WTC11 (cell line): ENCODE measurements around the gene CTNS. TPM values are rescaled to one million over a fixed set of nuclear protein-coding genes. Genes with fewer than 3 reads are reported as not detected.

Experiments used
- ATAC-seq: fragments of 200-7000 bp; cut with Tn5 transposase; 2 replicates; pipeline ENCODE4 v1.10.0; 2021; ENCODE audit warnings: mild to moderate bottlenecking, moderate library complexity
- CTCF ChIA-PET: fragments of 300-600 bp; sonication (Branson Sonifier 250); formaldehyde crosslinking; loops from one replicate; lab custom pipeline; 2021; ENCODE audit warnings: antibody characterized with exemption; lab: Charles Lee
- POLR2A ChIA-PET: fragments of 350-600 bp; sonication (Branson Sonifier 250); formaldehyde crosslinking; loops from one replicate; lab custom pipeline; 2021; ENCODE audit warnings: antibody characterized with exemption; lab: Charles Lee
- DNase-seq: peaks from one replicate; pipeline ENCODE4 v3.0.0; 2021; ENCODE audit warnings: low spot score
- H3K27ac Mint-ChIP-seq: 2 replicates; pipeline ENCODE4 v1.8.0; 2021; ENCODE audit warnings: mixed read lengths
- H3K27me3 Mint-ChIP-seq: 2 replicates; pipeline ENCODE4 v1.8.0; 2021; ENCODE audit warnings: low read depth, mild to moderate bottlenecking, moderate library complexity, mixed read lengths
- H3K36me3 Mint-ChIP-seq: 2 replicates; pipeline ENCODE4 v1.8.0; 2021; ENCODE audit warnings: mixed read lengths
- H3K4me1 Mint-ChIP-seq: 2 replicates; pipeline ENCODE4 v1.8.0; 2022; ENCODE audit warnings: mixed read lengths
- H3K4me3 Mint-ChIP-seq: 2 replicates; pipeline ENCODE4 v1.8.0; 2021; ENCODE audit warnings: mild to moderate bottlenecking, moderate library complexity, mixed read lengths
- H3K9me3 Mint-ChIP-seq: 2 replicates; pipeline ENCODE4 v1.8.0; 2021; ENCODE audit warnings: mixed read lengths
- ATF6 ChIP-seq: sonication (generic); formaldehyde crosslinking; IDR thresholded peaks from 2 replicates; pipeline ENCODE4 v1.8.1; 2023; ENCODE audit warnings: mild to moderate bottlenecking, missing genetic modification reagents
- E2F1 ChIP-seq: sonication (generic); formaldehyde crosslinking; IDR thresholded peaks from 2 replicates; pipeline ENCODE4 v1.8.0; 2022; ENCODE audit warnings: mild to moderate bottlenecking, missing genetic modification reagents
- E2F5 ChIP-seq: sonication (generic); formaldehyde crosslinking; IDR thresholded peaks from 2 replicates; pipeline ENCODE4 v1.8.1; 2022; ENCODE audit warnings: mild to moderate bottlenecking, moderate library complexity, missing genetic modification reagents
- EMX1 ChIP-seq: fragments of 250-450 bp; sonication (Bioruptor Pico); IDR thresholded peaks from 2 replicates; pipeline ENCODE4 v1.8.0; 2021; ENCODE audit warnings: mild to moderate bottlenecking
- FOXP1 ChIP-seq: sonication (generic); formaldehyde crosslinking; IDR thresholded peaks from 2 replicates; pipeline ENCODE4 v1.8.0; 2022; ENCODE audit warnings: missing genetic modification reagents, mild to moderate bottlenecking, moderate library complexity, borderline replicate concordance
- GABPB1 ChIP-seq: sonication (generic); formaldehyde crosslinking; IDR thresholded peaks from 2 replicates; pipeline ENCODE4 v1.8.1; 2023; ENCODE audit warnings: mild to moderate bottlenecking, missing genetic modification reagents
- HMGA2 ChIP-seq: fragments of 250-450 bp; sonication (Bioruptor Pico); IDR thresholded peaks from 2 replicates; pipeline ENCODE4 v1.4.0; 2021; ENCODE audit warnings: mild to moderate bottlenecking, moderate library complexity
- KAT7 ChIP-seq: sonication (generic); formaldehyde crosslinking; IDR thresholded peaks from 2 replicates; pipeline ENCODE4 v1.8.1; 2023; ENCODE audit warnings: missing genetic modification reagents, mild to moderate bottlenecking, borderline replicate concordance
- MYBL2 ChIP-seq: sonication (generic); formaldehyde crosslinking; IDR thresholded peaks from 2 replicates; pipeline ENCODE4 v1.8.1; 2023; ENCODE audit warnings: mild to moderate bottlenecking, moderate library complexity, missing genetic modification reagents
- PRRX2 ChIP-seq: fragments of 250-450 bp; sonication (Bioruptor Pico); IDR thresholded peaks from 2 replicates; pipeline ENCODE4 v1.8.0; 2021; ENCODE audit warnings: mild to moderate bottlenecking
- STAT6 ChIP-seq: sonication (generic); formaldehyde crosslinking; conservative IDR thresholded peaks from 2 replicates; pipeline ENCODE4 v1.8.1; 2023; ENCODE audit warnings: mild to moderate bottlenecking, low read depth, missing genetic modification reagents, moderate library complexity
- TCF7 ChIP-seq: sonication (generic); formaldehyde crosslinking; IDR thresholded peaks from 2 replicates; pipeline ENCODE4 v1.8.0; 2022; ENCODE audit warnings: mild to moderate bottlenecking, low read depth, missing genetic modification reagents, moderate library complexity
- TEAD1 ChIP-seq: sonication (generic); formaldehyde crosslinking; IDR thresholded peaks from 2 replicates; pipeline ENCODE4 v1.8.0; 2022; ENCODE audit warnings: mild to moderate bottlenecking, missing genetic modification reagents
- USF1 ChIP-seq: sonication (generic); formaldehyde crosslinking; IDR thresholded peaks from 2 replicates; pipeline ENCODE4 v1.8.0; 2022; ENCODE audit warnings: mild to moderate bottlenecking, missing genetic modification reagents
- ZNF317 ChIP-seq: sonication (generic); formaldehyde crosslinking; IDR thresholded peaks from 2 replicates; pipeline ENCODE4 v1.8.1; 2023; ENCODE audit warnings: low read depth, mild to moderate bottlenecking, moderate library complexity, missing genetic modification reagents, borderline replicate concordance
- total RNA-seq: library from RNA; stranded (reverse); gene quantifications from 3 replicates; pipeline ENCODE4 v1.2.3, GENCODE V29; 2021
- TF ChIP-seq, protein P1 (sequence below): sonication (generic); formaldehyde crosslinking; IDR thresholded peaks from 2 replicates; pipeline ENCODE4 v1.8.0; 2022; ENCODE audit warnings: mild to moderate bottlenecking, missing genetic modification reagents
- TF ChIP-seq, protein P2 (sequence below): sonication (generic); formaldehyde crosslinking; IDR thresholded peaks from 2 replicates; pipeline ENCODE4 v1.8.0; 2022; ENCODE audit warnings: missing genetic modification reagents

Gene CTNS
- total RNA-seq, 1 experiment from 2014 or later, result 10.7 TPM

GRCh38 chr17:3641717-3642486 lies 5.3 kb downstream of the CTNS start:
- CTCF ChIA-PET, result interaction anchor here (0.7 to 1.0 kb wide), 2 partner anchors 40 to 204 kb away, joined by 3 read pairs; partner anchors contain the start of gene NCBP3
- H3K36me3 Mint-ChIP-seq, result peaks cover 3% of the 10 kb centered on the region; the same call in 1 of the 2 replicates
- H3K9me3 Mint-ChIP-seq, result no peaks in the 10 kb centered on the region
- no peak for ATAC-seq
- no peak overlapping the region for H3K27ac Mint-ChIP-seq
- POLR2A ChIA-PET, result no interaction called here
- no peaks in the 10 kb centered on the region for H3K27me3 Mint-ChIP-seq
- TF ChIP-seq E2F5 (CRISPR knock-in tag) (no peak), USF1 (CRISPR knock-in tag) (0 out of 2 replicates have a peak, but pooled peaks have one; percentile 15), FOXP1 (CRISPR knock-in tag) (no peak)
- TF ChIP-seq, all 79 proteins: peak for 1
- no peak overlapping the region for H3K4me3 Mint-ChIP-seq
- DNase-seq, result no peak
- peaks cover 23% of the 10 kb centered on the region for H3K4me1 Mint-ChIP-seq

DNA sequence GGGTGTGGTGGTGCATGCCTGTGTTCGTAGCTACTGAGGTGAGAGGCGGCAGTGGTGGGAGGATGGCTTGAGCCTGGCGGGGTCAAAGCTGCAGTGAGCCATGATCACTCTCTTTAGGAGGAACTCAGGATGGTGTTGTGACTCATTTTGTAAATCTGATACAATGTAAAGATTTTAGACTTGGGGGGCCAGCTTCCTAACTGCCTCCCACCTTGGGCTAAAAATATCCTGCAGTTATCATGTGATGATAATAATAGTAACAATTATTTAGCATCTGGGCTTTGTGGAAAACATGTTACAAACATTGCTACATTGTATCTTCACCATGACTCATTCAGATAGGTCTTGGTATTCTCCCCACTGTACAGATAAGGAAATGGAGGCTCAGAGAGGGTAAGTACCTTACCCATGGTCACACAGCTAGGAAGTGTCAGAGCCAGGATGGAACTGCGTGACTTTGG lies 7.4 kb downstream of the CTNS start:
- Mint-ChIP-seq H3K36me3 (peaks cover 7% of the 10 kb centered on the region; the same call in 1 of the 2 replicates), H3K9me3 (no peaks in the 10 kb centered on the region), H3K4me3 (no peak overlapping the region), H3K4me1 (peaks cover 14% of the 10 kb centered on the region), H3K27ac (peak overlapping the region; percentile 71; the same call in 1 of the 2 replicates), H3K27me3 (no peaks in the 10 kb centered on the region)
- ChIA-PET CTCF (interaction anchor here (1.3 kb wide), 1 partner anchor 39 kb away, joined by 4 read pairs; no protein-coding TSS in a partner anchor), POLR2A (no interaction called here)
- DNase-seq, result no peak
- ATAC-seq, result no peak
- no peak for TF ChIP-seq KAT7
- TF ChIP-seq E2F1 (CRISPR knock-in tag), result no peak

- no peaks in the 10 kb centered on the region for H3K27me3 Mint-ChIP-seq
- no peak for ATAC-seq
- peaks cover 8% of the 10 kb centered on the region for H3K4me1 Mint-ChIP-seq
- POLR2A ChIA-PET, result no interaction called here
- DNase-seq, result no peak
- no peak overlapping the region; the same call in 1 of the 2 replicates for H3K27ac Mint-ChIP-seq
- CTCF ChIA-PET, result interaction anchor here (0.7 to 1.3 kb wide), 3 partner anchors 12 to 43 kb away, joined by 3 to 4 read pairs (median 3); no protein-coding TSS in a partner anchor
- H3K9me3 Mint-ChIP-seq, result no peaks in the 10 kb centered on the region
- no peak overlapping the region for H3K4me3 Mint-ChIP-seq
- H3K36me3 Mint-ChIP-seq, result peaks cover 7% of the 10 kb centered on the region; the same call in 1 of the 2 replicates
- TF ChIP-seq PRRX2 (CRISPR knock-in tag) (no peak), MYBL2 (CRISPR knock-in tag) (no peak), TEAD1 (CRISPR knock-in tag) (no peak), ATF6 (CRISPR knock-in tag) (no peak), STAT6 (no peak), EMX1 (no peak), HMGA2 (CRISPR knock-in tag) (no peak), TCF7 (no peak), ZNF317 (CRISPR knock-in tag) (no peak), GABPB1 (CRISPR knock-in tag) (no peak)
- TF ChIP-seq, protein P1, sequence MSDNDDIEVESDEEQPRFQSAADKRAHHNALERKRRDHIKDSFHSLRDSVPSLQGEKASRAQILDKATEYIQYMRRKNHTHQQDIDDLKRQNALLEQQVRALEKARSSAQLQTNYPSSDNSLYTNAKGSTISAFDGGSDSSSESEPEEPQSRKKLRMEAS, result no peak
- TF ChIP-seq, protein P2, sequence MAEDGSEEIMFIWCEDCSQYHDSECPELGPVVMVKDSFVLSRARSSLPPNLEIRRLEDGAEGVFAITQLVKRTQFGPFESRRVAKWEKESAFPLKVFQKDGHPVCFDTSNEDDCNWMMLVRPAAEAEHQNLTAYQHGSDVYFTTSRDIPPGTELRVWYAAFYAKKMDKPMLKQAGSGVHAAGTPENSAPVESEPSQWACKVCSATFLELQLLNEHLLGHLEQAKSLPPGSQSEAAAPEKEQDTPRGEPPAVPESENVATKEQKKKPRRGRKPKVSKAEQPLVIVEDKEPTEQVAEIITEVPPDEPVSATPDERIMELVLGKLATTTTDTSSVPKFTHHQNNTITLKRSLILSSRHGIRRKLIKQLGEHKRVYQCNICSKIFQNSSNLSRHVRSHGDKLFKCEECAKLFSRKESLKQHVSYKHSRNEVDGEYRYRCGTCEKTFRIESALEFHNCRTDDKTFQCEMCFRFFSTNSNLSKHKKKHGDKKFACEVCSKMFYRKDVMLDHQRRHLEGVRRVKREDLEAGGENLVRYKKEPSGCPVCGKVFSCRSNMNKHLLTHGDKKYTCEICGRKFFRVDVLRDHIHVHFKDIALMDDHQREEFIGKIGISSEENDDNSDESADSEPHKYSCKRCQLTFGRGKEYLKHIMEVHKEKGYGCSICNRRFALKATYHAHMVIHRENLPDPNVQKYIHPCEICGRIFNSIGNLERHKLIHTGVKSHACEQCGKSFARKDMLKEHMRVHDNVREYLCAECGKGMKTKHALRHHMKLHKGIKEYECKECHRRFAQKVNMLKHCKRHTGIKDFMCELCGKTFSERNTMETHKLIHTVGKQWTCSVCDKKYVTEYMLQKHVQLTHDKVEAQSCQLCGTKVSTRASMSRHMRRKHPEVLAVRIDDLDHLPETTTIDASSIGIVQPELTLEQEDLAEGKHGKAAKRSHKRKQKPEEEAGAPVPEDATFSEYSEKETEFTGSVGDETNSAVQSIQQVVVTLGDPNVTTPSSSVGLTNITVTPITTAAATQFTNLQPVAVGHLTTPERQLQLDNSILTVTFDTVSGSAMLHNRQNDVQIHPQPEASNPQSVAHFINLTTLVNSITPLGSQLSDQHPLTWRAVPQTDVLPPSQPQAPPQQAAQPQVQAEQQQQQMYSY, result no peak
Observed at GRCh38 chr17:3645310-3645709, 8.8 kb downstream of the CTNS start.
